Midbrain (tissue), 1 donor: ENCODE results near the gene CA10.

Source experiments
- DNase-seq: peaks from one replicate; lab custom pipeline; 2025; lab: John Stamatoyannopoulos, UW

CA10 gene

GRCh38 chr17:52147431-52147830, 11.1 kb downstream of the CA10 start:
- DNase-seq, result no peak

GRCh38 chr17:52145476-52145875, 13.0 kb downstream of the CA10 start:
- DNase-seq, result no peak

GRCh38 chr17:52143542-52143941, 15.0 kb downstream of the CA10 start:
- DNase-seq, result no peak

GRCh38 chr17:52140601-52141000, 17.9 kb downstream of the CA10 start:
- no peak for DNase-seq

- DNase-seq, result no peak
These were observed 19.8 kb downstream of the CA10 start for GRCh38 chr17:52138752-52139151.

GRCh38 chr17:52138350-52138749, 20.2 kb downstream of the CA10 start:
- DNase-seq, result no peak

GRCh38 chr17:52136166-52136565, 22.3 kb downstream of the CA10 start:
- no peak for DNase-seq

- DNase-seq, result no peak
These were observed 23.9 kb downstream of the CA10 start for GRCh38 chr17:52134641-52135040.

- no peak for DNase-seq
These were observed 29.8 kb downstream of the CA10 start for GRCh38 chr17:52128721-52129120.

GRCh38 chr17:52124993-52125392, 33.5 kb downstream of the CA10 start:
- no peak for DNase-seq

- no peak for DNase-seq
These were observed 34.0 kb downstream of the CA10 start for GRCh38 chr17:52124561-52124960.

- DNase-seq, result no peak
These were observed 38.0 kb downstream of the CA10 start for GRCh38 chr17:52120465-52120864.

- no peak for DNase-seq
These were observed 47.5 kb downstream of the CA10 start for GRCh38 chr17:52110923-52111581.

- DNase-seq, result peak; percentile 66
These were observed 51.8 kb downstream of the CA10 start for GRCh38 chr17:52106638-52107261.

- DNase-seq, result no peak
These were observed 52.4 kb downstream of the CA10 start for GRCh38 chr17:52106072-52106471.

- no peak for DNase-seq
These were observed 52.9 kb downstream of the CA10 start for GRCh38 chr17:52105591-52105990.

- DNase-seq, result no peak
These were observed 62.5 kb downstream of the CA10 start for GRCh38 chr17:52096056-52096455.

- DNase-seq, result no peak
These were observed 74.3 kb downstream of the CA10 start for GRCh38 chr17:52084176-52084575.

- DNase-seq, result no peak
These were observed 79.0 kb downstream of the CA10 start for GRCh38 chr17:52079496-52079895.

- DNase-seq, result no peak
These were observed 86.8 kb downstream of the CA10 start for GRCh38 chr17:52071712-52072111.

- DNase-seq, result no peak
These were observed 93.7 kb downstream of the CA10 start for GRCh38 chr17:52064791-52065211.

- DNase-seq, result no peak
These were observed 109.0 kb downstream of the CA10 start for GRCh38 chr17:52049496-52049895.

GRCh38 chr17:52049051-52049450, 109.5 kb downstream of the CA10 start:
- no peak for DNase-seq
